ENCODE data around the gene PAPOLB.

PAPOLB gene

DNA sequence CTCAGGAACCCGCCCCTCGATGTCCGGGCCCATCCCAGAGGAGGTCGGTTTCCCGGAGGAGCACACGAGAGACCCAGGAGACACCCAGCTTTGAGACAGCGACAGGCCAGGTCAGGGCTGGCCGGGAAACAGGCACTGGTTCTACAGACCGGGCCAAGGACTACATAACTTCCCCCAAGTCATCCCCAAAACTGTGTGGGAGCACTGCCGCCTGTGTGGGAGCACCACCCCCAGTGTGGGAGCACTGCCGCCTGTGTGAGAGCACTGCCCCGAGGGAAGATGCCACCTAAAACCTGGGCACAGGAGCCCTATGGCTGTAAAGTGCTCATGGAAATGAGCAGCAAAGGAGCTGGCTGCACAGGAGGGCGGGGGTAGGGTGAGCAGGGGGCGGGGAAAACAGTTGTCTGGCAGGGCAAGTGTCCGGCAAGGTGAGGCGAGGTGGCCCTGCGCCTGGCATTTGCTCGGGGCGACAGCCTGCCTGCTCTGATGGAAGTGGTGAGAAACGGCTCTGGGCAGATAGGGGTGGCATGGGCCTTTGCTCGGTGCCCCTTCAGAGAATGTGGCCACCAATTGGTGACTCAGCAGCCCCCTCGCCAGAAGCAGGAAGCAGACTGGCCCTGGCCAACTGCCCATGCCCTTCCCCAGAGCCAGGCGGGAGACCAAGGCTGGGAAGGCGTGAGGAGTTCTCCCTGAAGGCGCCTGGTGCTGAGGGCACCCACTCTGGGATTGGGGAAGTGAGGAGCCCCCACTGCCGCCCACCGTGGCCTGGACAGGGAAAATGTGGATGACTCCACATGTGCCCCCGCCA, 26.2 kb downstream of the PAPOLB start:
- no peak for TF ChIP-seq PPARA (CRISPR knock-in tag; IDR thresholded peaks at IDR 0.05; ENCODE audit: borderline replicate concordance)
- TF ChIP-seq ZFP30 (CRISPR knock-in tag; IDR thresholded peaks at IDR 0.05) = no peak
- TF ChIP-seq RARB (CRISPR knock-in tag; IDR thresholded peaks at IDR 0.05) = no peak
- TF ChIP-seq CSDC2 (CRISPR knock-in tag; IDR thresholded peaks at IDR 0.05) = no peak
- no peak for TF ChIP-seq POU6F1 (CRISPR knock-in tag; IDR thresholded peaks at IDR 0.05; ENCODE audit: borderline replicate concordance, low read depth)
- TF ChIP-seq ZNF565 (CRISPR knock-in tag; conservative IDR thresholded peaks at IDR 0.05; ENCODE audit: low read depth) = no peak
- TF ChIP-seq BACH2 (CRISPR knock-in tag; IDR thresholded peaks at IDR 0.05; ENCODE audit: borderline replicate concordance) = no peak
- no peak for TF ChIP-seq GLIS3 (CRISPR knock-in tag; IDR thresholded peaks at IDR 0.05)
- no peak for TF ChIP-seq ZNF70 (CRISPR knock-in tag; IDR thresholded peaks at IDR 0.05)
- TF ChIP-seq, protein P1, sequence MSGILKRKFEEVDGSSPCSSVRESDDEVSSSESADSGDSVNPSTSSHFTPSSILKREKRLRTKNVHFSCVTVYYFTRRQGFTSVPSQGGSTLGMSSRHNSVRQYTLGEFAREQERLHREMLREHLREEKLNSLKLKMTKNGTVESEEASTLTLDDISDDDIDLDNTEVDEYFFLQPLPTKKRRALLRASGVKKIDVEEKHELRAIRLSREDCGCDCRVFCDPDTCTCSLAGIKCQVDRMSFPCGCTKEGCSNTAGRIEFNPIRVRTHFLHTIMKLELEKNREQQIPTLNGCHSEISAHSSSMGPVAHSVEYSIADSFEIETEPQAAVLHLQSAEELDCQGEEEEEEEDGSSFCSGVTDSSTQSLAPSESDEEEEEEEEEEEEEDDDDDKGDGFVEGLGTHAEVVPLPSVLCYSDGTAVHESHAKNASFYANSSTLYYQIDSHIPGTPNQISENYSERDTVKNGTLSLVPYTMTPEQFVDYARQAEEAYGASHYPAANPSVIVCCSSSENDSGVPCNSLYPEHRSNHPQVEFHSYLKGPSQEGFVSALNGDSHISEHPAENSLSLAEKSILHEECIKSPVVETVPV (CRISPR knock-in tag; IDR thresholded peaks at IDR 0.05) = no peak
- peak; percentile 24; the same call in 2 of the 3 replicates for ATAC-seq

- no peak for ATAC-seq
- TF ChIP-seq ZFP30 (CRISPR knock-in tag; IDR thresholded peaks at IDR 0.05) (no peak), RARB (CRISPR knock-in tag; IDR thresholded peaks at IDR 0.05) (no peak), POU6F1 (CRISPR knock-in tag; IDR thresholded peaks at IDR 0.05; ENCODE audit: borderline replicate concordance, low read depth) (no peak)
Observed at GRCh38 chr7:4834601-4835397, 27.0 kb downstream of the PAPOLB start.

GRCh38 chr7:4833691-4834600, 27.9 kb downstream of the PAPOLB start:
- TF ChIP-seq, protein P2, sequence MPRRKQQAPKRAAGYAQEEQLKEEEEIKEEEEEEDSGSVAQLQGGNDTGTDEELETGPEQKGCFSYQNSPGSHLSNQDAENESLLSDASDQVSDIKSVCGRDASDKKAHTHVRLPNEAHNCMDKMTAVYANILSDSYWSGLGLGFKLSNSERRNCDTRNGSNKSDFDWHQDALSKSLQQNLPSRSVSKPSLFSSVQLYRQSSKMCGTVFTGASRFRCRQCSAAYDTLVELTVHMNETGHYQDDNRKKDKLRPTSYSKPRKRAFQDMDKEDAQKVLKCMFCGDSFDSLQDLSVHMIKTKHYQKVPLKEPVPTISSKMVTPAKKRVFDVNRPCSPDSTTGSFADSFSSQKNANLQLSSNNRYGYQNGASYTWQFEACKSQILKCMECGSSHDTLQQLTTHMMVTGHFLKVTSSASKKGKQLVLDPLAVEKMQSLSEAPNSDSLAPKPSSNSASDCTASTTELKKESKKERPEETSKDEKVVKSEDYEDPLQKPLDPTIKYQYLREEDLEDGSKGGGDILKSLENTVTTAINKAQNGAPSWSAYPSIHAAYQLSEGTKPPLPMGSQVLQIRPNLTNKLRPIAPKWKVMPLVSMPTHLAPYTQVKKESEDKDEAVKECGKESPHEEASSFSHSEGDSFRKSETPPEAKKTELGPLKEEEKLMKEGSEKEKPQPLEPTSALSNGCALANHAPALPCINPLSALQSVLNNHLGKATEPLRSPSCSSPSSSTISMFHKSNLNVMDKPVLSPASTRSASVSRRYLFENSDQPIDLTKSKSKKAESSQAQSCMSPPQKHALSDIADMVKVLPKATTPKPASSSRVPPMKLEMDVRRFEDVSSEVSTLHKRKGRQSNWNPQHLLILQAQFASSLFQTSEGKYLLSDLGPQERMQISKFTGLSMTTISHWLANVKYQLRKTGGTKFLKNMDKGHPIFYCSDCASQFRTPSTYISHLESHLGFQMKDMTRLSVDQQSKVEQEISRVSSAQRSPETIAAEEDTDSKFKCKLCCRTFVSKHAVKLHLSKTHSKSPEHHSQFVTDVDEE (CRISPR knock-in tag; IDR thresholded peaks at IDR 0.05) = no peak
- no peak for TF ChIP-seq ESRRG (CRISPR knock-in tag; IDR thresholded peaks at IDR 0.05)
- no peak for TF ChIP-seq ZNF565 (CRISPR knock-in tag; conservative IDR thresholded peaks at IDR 0.05; ENCODE audit: low read depth)
- TF ChIP-seq POU6F1 (CRISPR knock-in tag; IDR thresholded peaks at IDR 0.05; ENCODE audit: borderline replicate concordance, low read depth) = no peak
- no peak for TF ChIP-seq PATZ1 (CRISPR knock-in tag; IDR thresholded peaks at IDR 0.05; ENCODE audit: borderline replicate concordance)
- TF ChIP-seq, protein P1 (CRISPR knock-in tag; IDR thresholded peaks at IDR 0.05) = no peak
- no peak for TF ChIP-seq ISL1 (CRISPR knock-in tag; IDR thresholded peaks at IDR 0.05)
- no peak for TF ChIP-seq PPARA (CRISPR knock-in tag; IDR thresholded peaks at IDR 0.05; ENCODE audit: borderline replicate concordance)
- no peak for TF ChIP-seq CSDC2 (CRISPR knock-in tag; IDR thresholded peaks at IDR 0.05)
- no peak for TF ChIP-seq TCF4 (CRISPR knock-in tag; IDR thresholded peaks at IDR 0.05; ENCODE audit: borderline replicate concordance)
- ATAC-seq = no peak

Data from SK-N-SH treated with all-trans-retinoic acid at 6 μM for 48 hours (cell line).